ENCODE results near the gene MAD1L1.

MAD1L1 gene

DNA sequence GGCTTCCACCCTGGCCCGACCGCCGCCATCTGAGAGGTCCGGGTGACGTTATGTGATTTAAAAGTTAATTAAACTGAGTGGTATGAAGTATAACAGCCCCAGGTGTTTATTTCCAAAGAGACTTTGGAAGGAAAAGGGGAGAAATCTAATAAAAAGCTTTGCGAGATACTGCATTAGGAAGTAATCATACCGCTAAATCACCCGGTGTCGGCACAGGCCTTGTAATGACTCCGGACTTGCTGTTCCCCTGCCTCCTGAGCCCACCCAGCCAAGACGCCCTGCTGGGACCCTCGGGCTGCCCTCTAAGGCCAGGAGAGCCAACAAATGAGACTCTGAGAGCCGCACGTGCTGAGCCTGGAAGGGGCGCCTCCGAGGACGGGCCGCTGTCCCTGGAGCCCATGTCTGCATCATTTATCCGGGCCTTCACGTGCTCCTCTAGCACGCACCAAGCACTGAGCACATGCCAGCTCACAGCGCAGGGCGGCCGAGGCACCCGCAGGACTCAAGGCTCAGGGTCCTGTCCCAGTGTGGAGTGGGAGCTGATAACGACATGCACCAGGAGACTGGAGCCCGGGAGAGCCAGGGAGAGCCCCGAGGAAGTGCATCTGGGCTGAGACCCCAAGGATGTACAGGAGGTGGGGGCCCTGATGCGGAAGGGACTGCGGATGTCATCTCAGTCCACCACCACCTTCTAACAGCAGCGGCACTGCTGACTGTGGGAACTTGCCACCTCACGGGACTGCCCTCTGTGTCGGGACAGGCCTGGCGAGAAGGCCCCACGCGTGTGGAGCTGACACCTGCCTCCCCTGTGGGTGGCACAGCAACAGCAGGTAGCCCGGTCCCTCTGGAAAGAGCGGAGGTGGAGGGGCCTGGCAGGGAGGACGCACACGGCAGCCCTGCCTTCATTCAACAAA, 380.0 kb downstream of the MAD1L1 start:
- H3K27me3 ChIP-seq (ENCODE audit: control insufficient read depth, low read length), result no peaks in the 10 kb centered on the region
- 0 out of 2 replicates have a peak, but pooled peaks cover 3% of the 10 kb centered on the region for H4K20me1 ChIP-seq (ENCODE audit: control insufficient read depth, insufficient read depth, low read depth, low read length)
- no peak overlapping the region for H3K4me3 ChIP-seq (ENCODE audit: low read length)
- H3K4me1 ChIP-seq (ENCODE audit: control insufficient read depth, low read length), result no peaks in the 10 kb centered on the region
- no peaks in the 10 kb centered on the region for H3K79me2 ChIP-seq (ENCODE audit: control insufficient read depth, low read length)
- no peak for TF ChIP-seq CTCF (IDR thresholded peaks at IDR 0.05; ENCODE audit: low read depth, low read length, poor library complexity, severe bottlenecking)
- TF ChIP-seq EZH2phosphoT487 (IDR thresholded peaks at IDR 0.05; ENCODE audit: borderline replicate concordance, low read length), result no peak
- H3K27ac ChIP-seq (ENCODE audit: low read depth, low read length), result no peak overlapping the region
- no peaks in the 10 kb centered on the region for H3F3A ChIP-seq (ENCODE audit: control insufficient read depth, insufficient read depth)
- no peak overlapping the region for H3K4me2 ChIP-seq (ENCODE audit: low read length)
- H3K36me3 ChIP-seq (ENCODE audit: control insufficient read depth, low read length), result no peaks in the 10 kb centered on the region
- no peaks in the 10 kb centered on the region for H3K9me2 ChIP-seq (replicated peaks; ENCODE audit: control insufficient read depth, low read length)
- H3K9me3 ChIP-seq (ENCODE audit: control insufficient read depth, insufficient read depth, low read length), result no peaks in the 10 kb centered on the region

DNA sequence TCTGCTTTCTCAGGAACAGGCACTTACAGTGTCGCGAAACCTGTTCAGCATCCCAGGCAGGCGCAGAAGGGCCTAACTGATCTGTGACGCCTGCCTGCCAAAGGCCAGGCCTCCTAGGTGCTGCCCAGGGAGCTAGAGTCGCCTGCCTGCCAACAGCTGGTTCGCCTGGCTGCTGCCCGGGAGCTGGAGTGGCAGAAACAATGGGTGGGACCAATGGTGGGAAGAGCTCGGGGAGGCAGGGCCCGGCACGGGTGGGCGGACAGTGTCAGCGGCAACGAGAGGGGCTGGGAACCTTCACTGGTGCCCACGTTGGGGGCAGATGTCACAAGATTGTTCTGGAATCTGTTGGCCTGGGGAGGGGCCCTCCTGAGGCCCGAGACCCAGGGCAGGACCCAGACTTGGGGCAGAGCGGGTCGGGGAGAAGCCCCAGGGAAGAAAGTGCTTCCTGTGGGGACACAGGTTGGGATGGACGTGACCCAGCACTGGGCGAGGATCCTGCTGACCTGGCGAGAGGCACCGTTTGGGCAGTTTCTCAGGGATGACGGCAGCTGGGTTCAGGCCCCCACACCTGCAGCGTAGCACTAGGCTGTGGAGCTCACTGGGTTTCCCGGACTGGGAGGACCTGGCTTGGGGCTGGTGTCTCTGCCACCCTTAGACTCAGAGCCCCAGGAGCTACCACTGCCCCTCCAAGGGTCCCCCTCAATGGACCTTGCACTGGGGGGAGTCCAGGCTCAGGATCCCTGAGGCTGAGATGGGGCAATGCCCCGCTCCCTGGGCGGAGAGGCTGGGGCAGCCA, 380.8 kb downstream of the MAD1L1 start:
- Histone ChIP-seq H3K27ac (ENCODE audit: low read depth, low read length) (no peak overlapping the region), H3K4me3 (ENCODE audit: low read length) (no peak overlapping the region), H3K27me3 (ENCODE audit: control insufficient read depth, low read length) (no peaks in the 10 kb centered on the region), H3K9me3 (ENCODE audit: control insufficient read depth, insufficient read depth, low read length) (no peaks in the 10 kb centered on the region), H3K4me2 (ENCODE audit: low read length) (no peak overlapping the region), H3K36me3 (ENCODE audit: control insufficient read depth, low read length) (no peaks in the 10 kb centered on the region), H3K4me1 (ENCODE audit: control insufficient read depth, low read length) (no peaks in the 10 kb centered on the region), H3F3A (ENCODE audit: control insufficient read depth, insufficient read depth) (no peaks in the 10 kb centered on the region), H3K9me2 (replicated peaks; ENCODE audit: control insufficient read depth, low read length) (no peaks in the 10 kb centered on the region), H4K20me1 (ENCODE audit: control insufficient read depth, insufficient read depth, low read depth, low read length) (0 out of 2 replicates have a peak, but pooled peaks cover 3% of the 10 kb centered on the region), H3K79me2 (ENCODE audit: control insufficient read depth, low read length) (no peaks in the 10 kb centered on the region)
- TF ChIP-seq CTCF (IDR thresholded peaks at IDR 0.05; ENCODE audit: low read depth, low read length, poor library complexity, severe bottlenecking) (no peak), EZH2phosphoT487 (IDR thresholded peaks at IDR 0.05; ENCODE audit: borderline replicate concordance, low read length) (no peak)

GRCh38 chr7:1850976-1851571, 381.7 kb downstream of the MAD1L1 start:
- no peaks in the 10 kb centered on the region for H3K27me3 ChIP-seq (ENCODE audit: control insufficient read depth, low read length)
- no peaks in the 10 kb centered on the region for H3K4me1 ChIP-seq (ENCODE audit: control insufficient read depth, low read length)
- no peaks in the 10 kb centered on the region for H3K36me3 ChIP-seq (ENCODE audit: control insufficient read depth, low read length)
- H3K4me2 ChIP-seq (ENCODE audit: low read length), result no peak overlapping the region
- H3F3A ChIP-seq (ENCODE audit: control insufficient read depth, insufficient read depth), result no peaks in the 10 kb centered on the region
- H4K20me1 ChIP-seq (ENCODE audit: control insufficient read depth, insufficient read depth, low read depth, low read length), result 0 out of 2 replicates have a peak, but pooled peaks cover 3% of the 10 kb centered on the region
- no peak for TF ChIP-seq CTCF (IDR thresholded peaks at IDR 0.05; ENCODE audit: low read depth, low read length, poor library complexity, severe bottlenecking)
- no peak for TF ChIP-seq EZH2phosphoT487 (IDR thresholded peaks at IDR 0.05; ENCODE audit: borderline replicate concordance, low read length)
- H3K79me2 ChIP-seq (ENCODE audit: control insufficient read depth, low read length), result no peaks in the 10 kb centered on the region
- H3K27ac ChIP-seq (ENCODE audit: low read depth, low read length), result no peak overlapping the region
- no peaks in the 10 kb centered on the region for H3K9me3 ChIP-seq (ENCODE audit: control insufficient read depth, insufficient read depth, low read length)
- H3K4me3 ChIP-seq (ENCODE audit: low read length), result no peak overlapping the region
- H3K9me2 ChIP-seq (replicated peaks; ENCODE audit: control insufficient read depth, low read length), result no peaks in the 10 kb centered on the region
